ENCODE measurements around the gene SLC50A1.

DNA sequence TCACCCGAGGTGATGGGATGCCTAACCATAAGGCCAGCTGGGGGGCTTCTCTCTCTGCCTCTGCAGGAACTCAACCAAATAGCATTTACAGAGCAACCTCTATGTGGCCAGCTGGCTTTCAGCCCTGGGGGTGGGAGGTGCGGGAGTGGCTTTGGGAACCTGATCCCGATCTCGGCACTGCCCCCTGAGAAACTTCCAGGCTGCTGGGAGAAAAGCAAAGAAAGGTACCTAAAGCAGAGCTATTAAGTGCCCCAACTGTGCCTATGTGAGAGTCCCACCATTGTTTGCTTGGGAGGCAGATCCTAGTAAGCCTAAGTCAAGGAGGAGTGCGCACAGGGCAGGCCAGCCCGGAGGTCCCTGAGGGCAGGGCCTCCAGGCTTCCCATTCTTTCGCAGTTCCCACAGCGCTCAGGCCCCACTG lies 30.4 kb downstream of the SLC50A1 start:
- TF ChIP-seq, protein P1, sequence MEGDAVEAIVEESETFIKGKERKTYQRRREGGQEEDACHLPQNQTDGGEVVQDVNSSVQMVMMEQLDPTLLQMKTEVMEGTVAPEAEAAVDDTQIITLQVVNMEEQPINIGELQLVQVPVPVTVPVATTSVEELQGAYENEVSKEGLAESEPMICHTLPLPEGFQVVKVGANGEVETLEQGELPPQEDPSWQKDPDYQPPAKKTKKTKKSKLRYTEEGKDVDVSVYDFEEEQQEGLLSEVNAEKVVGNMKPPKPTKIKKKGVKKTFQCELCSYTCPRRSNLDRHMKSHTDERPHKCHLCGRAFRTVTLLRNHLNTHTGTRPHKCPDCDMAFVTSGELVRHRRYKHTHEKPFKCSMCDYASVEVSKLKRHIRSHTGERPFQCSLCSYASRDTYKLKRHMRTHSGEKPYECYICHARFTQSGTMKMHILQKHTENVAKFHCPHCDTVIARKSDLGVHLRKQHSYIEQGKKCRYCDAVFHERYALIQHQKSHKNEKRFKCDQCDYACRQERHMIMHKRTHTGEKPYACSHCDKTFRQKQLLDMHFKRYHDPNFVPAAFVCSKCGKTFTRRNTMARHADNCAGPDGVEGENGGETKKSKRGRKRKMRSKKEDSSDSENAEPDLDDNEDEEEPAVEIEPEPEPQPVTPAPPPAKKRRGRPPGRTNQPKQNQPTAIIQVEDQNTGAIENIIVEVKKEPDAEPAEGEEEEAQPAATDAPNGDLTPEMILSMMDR (conservative IDR thresholded peaks at IDR 0.05; ENCODE audit: low read depth, low read length) = no peak
- no peak for TF ChIP-seq EZH2 (IDR thresholded peaks at IDR 0.05; ENCODE audit: low read length, unreplicated experiment)

Measured in PC-3 (cell line).